Measurements from ENCODE around the gene ARID3A.

The ARID3A gene

GRCh38 chr19:1006711-1007398, 81.0 kb downstream of the ARID3A start:
- no peak for DNase-seq

DNA sequence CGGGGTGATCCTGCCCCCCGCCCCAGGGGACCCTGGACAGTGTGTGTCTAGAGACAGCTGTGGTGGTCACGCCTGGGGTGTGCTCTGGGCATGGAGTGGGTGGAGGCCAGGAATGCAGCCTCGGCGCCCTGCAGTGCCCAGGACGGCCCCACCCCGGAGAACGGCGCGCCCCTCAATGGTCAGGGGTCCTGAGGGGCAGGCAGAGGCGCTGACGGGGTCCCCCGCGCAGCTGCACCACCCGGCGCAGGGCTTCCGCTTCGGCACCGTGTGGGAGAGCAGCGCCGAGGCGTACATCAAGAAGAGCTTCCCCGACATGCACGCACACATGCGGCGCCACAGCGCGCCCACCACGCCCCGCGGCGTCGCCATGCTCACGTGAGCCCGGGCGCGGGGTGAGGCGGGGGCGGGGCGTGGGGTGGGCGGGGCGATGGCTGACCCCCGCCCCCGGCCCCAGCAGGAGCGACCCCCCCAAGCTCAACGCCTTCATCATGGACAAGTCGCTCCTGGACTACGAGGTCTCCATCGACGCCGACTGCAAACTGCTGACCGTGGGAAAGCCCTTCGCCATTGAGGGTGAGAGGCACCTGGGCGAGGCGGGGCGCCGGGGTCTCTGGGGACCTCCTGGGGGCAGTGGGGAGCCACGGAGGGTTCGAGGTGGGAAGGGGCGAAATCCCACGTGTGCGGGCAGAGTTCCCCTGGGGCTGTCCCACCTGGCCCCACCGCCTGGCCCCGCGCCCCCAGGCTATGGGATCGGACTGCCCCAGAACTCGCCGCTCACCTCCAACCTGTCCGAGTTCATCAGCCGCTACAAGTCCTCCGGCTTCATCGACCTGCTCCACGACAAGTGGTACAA, 81.8 kb downstream of the ARID3A start:
- no peak for DNase-seq

- no peak for DNase-seq
These were observed 82.6 kb downstream of the ARID3A start for GRCh38 chr19:1008268-1009040.

DNA sequence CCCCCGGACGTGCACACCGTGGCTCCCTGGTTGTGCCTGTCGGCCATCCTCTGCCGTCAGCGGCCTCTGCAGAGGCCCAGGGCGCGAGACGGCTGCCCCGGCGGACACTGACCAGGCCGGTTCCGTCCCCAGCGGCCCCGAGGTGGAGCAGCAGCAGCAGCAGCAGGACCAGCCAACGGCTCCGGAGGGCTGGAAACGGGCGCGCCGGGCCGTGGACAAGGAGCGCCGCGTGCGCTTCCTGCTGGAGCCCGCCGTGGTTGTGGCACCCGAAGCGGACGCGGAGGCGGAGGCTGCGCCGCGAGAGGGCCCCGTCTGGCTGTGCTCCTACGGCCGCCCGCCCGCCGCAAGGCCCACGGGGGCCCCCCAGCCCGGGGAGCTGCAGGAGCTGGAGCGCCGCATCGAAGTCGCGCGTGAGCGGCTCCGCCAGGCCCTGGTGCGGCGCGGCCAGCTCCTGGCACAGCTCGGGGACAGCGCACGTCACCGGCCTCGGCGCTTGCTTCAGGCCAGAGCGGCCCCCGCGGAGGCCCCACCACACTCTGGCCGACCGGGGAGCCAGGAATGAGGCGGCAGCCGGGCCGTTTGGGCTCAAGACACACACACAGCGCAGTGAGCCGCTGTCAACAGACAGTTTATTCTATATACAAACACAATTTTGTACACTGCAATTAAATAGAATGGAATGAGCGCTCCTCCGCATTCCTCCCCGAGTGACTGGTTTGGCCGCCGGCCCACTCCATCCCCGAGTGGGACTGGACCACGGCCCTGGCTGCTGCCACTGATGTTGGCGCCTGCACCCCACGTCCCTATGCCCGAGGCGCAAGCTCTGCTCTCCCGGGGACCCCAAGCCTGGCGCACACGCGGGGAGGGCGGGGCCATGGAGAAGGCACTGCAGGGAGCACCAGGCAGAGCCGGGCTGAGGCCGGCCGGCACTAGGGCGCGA, 83.5 kb downstream of the ARID3A start:
- no peak for DNase-seq

GRCh38 chr19:1009981-1010538, 84.2 kb downstream of the ARID3A start:
- DNase-seq, result no peak

- no peak for DNase-seq
These were observed 85.0 kb downstream of the ARID3A start for GRCh38 chr19:1010586-1011510.

GRCh38 chr19:1011831-1012333, 86.0 kb downstream of the ARID3A start:
- no peak for DNase-seq

DNA sequence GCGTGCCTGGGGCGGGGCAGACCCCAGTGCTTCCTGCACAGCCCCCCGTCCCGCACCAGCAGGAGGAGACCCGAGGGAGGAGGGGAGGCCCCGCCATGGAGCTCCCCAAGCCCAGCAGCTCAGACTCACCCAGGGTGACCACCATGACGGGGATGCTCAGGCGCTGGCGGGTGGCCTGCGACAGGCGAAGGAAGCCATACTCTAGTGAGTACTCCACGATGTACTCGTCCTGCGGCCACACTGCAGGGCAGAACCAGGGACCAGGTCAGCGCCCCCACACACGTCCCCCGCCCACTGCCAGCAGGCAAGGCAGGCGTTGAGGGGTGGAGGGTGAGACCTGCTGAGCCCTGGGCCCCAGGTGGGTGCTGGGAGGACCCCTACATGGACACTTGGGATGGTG, 86.5 kb downstream of the ARID3A start:
- DNase-seq, result no peak

DNA sequence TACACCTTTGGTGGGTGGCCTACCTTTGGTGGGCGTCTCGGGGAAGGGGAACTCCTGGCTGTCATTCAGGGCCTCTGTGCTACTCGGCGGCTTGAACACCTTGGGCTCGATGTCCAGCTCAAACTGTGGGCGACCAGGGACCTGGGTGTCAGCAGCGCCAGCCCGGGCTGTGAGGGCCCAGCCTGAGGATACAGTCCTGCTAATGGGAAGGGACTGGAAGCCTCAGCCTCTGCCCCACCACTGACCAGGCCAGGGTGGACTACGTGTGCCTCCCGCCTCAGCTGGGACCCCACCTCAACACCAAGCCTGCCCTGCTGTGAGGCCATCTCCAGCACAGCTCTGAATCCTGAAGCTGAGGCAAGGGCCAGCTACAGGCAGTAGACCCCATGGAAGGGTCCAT, 87.4 kb downstream of the ARID3A start:
- no peak for DNase-seq

GRCh38 chr19:1014161-1015060, 88.6 kb downstream of the ARID3A start:
- no peak for DNase-seq

GRCh38 chr19:1015061-1015781, 89.4 kb downstream of the ARID3A start:
- no peak for DNase-seq

DNA sequence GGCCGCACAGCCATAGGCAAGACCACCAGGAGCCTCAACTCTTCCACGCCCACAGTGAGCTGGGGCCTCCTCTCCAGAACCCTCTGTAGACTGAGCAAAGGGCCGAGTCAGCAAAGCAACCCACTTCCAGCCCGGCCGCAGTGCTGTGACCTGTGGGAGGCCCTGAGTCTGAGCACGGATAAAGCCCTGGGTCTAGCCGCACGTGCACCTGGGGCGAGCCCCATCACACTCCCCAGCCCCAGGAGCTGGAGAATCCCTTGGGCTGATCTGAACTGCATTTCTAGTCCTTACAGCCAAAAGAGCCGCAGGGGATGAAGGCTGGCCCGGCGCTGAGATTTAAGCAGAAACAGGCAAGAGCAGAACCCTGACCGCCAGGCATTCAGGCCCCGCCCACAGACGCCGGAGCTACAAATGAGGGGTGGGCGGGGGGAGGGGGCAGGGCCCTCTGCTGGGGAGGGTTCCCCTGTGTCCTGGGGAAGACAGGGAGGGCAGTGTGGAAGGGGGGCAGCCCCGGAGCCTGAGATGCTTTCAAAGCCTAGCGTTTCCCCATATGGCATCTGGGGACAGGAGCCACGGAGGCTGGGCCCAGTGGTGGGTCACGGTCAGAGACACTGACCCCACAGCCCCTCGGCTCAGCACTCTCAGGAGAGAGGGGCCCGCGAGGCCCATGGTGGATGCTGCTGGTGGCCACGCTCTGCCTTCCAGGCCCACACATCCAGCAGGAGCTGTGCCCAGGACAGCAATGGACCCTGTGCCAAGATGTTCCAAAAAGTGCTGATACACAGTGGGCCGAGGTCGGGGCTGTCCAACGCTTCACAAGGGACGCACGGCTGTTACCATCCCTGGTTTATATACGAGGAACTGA, 90.2 kb downstream of the ARID3A start:
- no peak for DNase-seq

GRCh38 chr19:1016647-1017114, 90.8 kb downstream of the ARID3A start:
- DNase-seq, result no peak

DNA sequence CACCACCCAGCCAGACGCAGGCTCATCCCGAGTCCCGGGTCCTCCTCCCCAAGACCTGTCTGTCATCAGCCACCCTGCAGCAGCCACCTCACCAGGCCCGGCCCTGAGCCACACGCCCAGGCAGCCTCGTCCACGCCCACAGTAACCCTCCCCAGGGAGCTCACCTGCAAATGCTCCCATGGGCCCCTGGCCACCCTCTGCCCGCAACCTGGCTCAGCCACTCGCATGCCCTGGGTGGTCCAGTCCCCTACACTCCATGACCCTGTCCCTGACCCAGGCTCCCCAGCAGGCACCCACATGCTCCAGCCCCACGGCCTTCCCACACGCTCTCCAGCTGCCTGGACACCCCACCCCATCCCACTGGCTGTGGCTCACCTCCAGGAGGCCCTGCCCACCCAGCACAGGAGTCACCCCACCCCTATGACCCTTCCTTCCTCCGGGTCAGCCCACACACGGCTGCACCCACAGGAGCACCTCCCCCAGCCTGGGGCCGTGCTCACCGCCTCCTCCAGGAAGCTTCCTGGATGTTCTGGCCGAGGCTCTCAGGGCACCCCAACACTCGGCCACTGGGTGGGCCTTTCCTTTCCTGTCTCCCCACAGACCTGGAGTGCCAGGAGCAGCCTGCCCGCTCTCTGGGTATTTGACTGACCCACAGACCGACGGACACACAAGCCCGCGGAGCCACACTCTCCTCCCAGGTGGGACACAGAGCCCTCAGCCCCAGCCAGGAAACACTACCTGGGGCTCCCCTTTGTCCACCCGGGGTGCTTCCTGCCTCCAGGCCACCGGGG, 91.5 kb downstream of the ARID3A start:
- DNase-seq, result no peak

GRCh38 chr19:1017906-1018305, 92.1 kb downstream of the ARID3A start:
- DNase-seq, result no peak

GRCh38 chr19:1018393-1018792, 92.6 kb downstream of the ARID3A start:
- no peak for DNase-seq

All from stimulated activated CD4-positive, alpha-beta T cell treated with anti-CD3 and anti-CD28 coated beads, Interleukin-1b, Interleukin-23, amount 100 ng/mL, for 48 hours (primary cell).